ENCODE data around the gene ZNF253.

DNA sequence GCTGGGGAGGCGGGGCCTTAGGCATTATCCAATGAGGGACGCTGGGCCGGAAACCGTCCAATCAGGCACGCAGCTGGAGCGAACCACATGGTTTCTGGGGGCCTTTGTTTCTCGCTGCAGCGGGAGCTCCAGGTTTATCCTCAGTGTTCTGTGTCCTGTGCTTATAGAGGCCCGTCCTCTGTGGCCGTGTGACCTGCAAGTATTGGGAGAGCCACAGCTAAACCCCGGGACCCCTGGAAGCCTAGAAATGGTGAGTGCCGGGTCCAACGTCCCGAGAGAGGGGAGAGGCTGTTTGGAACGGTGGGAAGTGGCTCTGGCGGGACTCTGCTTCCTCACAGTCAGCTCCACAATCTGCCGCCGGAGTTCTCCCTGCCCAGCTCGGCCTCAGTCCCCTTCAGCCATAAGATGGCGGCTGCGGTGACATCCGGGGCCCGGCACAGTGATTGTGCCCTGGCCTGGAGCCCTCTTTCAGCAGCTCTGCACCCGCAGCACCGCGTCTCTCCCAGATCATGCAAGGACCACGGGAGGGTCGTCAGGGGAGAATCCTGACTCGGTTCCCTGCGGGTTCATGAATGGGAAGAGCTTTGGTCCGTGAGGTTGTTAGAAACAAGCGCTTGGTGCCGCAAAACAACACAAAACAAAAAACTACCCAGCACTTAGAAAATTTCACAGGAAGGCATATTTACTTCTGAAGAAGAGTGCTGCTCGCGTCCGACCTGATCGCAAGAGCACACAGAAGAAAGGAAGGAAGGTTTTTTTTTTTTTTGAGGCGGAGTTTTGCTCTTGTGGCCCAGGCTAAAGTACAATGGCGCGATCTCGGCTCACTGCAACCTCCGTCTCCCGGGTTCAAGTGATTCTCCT, at the start of gene ZNF253:
- TF ChIP-seq POLR2A (IDR thresholded peaks at IDR 0.05) (peak; percentile 54 to 86), POLR2AphosphoS5 (IDR thresholded peaks at IDR 0.05) (peak; percentile 22 to 66 (median 65))
- TF ChIP-seq, protein P1, sequence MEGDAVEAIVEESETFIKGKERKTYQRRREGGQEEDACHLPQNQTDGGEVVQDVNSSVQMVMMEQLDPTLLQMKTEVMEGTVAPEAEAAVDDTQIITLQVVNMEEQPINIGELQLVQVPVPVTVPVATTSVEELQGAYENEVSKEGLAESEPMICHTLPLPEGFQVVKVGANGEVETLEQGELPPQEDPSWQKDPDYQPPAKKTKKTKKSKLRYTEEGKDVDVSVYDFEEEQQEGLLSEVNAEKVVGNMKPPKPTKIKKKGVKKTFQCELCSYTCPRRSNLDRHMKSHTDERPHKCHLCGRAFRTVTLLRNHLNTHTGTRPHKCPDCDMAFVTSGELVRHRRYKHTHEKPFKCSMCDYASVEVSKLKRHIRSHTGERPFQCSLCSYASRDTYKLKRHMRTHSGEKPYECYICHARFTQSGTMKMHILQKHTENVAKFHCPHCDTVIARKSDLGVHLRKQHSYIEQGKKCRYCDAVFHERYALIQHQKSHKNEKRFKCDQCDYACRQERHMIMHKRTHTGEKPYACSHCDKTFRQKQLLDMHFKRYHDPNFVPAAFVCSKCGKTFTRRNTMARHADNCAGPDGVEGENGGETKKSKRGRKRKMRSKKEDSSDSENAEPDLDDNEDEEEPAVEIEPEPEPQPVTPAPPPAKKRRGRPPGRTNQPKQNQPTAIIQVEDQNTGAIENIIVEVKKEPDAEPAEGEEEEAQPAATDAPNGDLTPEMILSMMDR (IDR thresholded peaks at IDR 0.05) = no peak

All from suprapubic skin (tissue), 4 donors.